Dermis blood vessel endothelial cell (primary cell): ENCODE results near the gene CCDC172. TPM values are rescaled to one million over a fixed set of nuclear protein-coding genes. Genes with fewer than 3 reads are reported as not detected.

Source experiments
- total RNA-seq: library from RNA; depleted of rRNA; stranded (reverse); fragments of >200 nt; gene quantifications from 2 replicates; pipeline ENCODE4 v1.2.3, GENCODE V29; 2014

Gene CCDC172
- total RNA-seq, 1 donor from 2014 or later = not detected

Other genes starting within 250 kb of the CCDC172 start
- gene GFRA1, start 51.2 kb upstream of the CCDC172 start, total RNA-seq = 36.4 and 51.3 TPM in 2 replicates
- under 0.01 TPM in 1 of 2 replicates, not detected in the other for gene PNLIPRP3, start 103.4 kb downstream of the CCDC172 start, total RNA-seq
- not detected in 2 replicates for gene PNLIP, start 221.5 kb downstream of the CCDC172 start, total RNA-seq